Sigmoid colon (tissue), 7 donors: ENCODE measurements around the gene FXR1. TPM values are rescaled to one million over a fixed set of nuclear protein-coding genes. Genes with fewer than 3 reads are reported as not detected.

Experiments
- DNase-seq: peaks from one replicate; pipeline ENCODE4 v3.0.0-alpha.2; 2019
- H3K27ac ChIP-seq, 4 donors: fragments of 200-600 bp; sonication (generic); one replicate each; pipeline ENCODE4 v1.5.1; 2016 to 2019; ENCODE audit warnings: mild to moderate bottlenecking in 1 of 4
- H3K27me3 ChIP-seq, 3 donors: fragments of 200-600 bp; sonication (generic); one replicate each; pipeline ENCODE4 v1.5.1; 2019; ENCODE audit warnings: mild to moderate bottlenecking in 1 of 3
- H3K36me3 ChIP-seq, 4 donors: fragments of 200-600 bp; sonication (generic); one replicate each; pipeline ENCODE4 v1.5.1; 2016 to 2019
- H3K4me1 ChIP-seq, 4 donors: fragments of 200-600 bp; sonication (generic); one replicate each; pipeline ENCODE4 v1.5.1; 2017 to 2019
- H3K4me3 ChIP-seq, 4 donors: fragments of 200-600 bp; sonication (generic); one replicate each; pipeline ENCODE4 v1.5.1; 2017 to 2019; ENCODE audit warnings: mild to moderate bottlenecking in 2 of 4, moderate library complexity in 1 of 4
- H3K9me3 ChIP-seq, 4 donors: fragments of 200-600 bp in 3 of 4; sonication (generic) in 3 of 4; one replicate each; pipeline versions ENCODE4 v1.5.1 to v1.6.1; 2013 to 2019
- EP300 ChIP-seq, 4 donors: sonication (generic); formaldehyde crosslinking; IDR thresholded peaks; one replicate each; pipeline ENCODE4 v1.6.1; 2017; ENCODE audit warnings: antibody characterized with exemption in 4 of 4
- POLR2A ChIP-seq, 2 donors: fragments of 450-650 bp; IDR thresholded peaks; one replicate each; pipeline ENCODE4 v1.6.1; 2016; ENCODE audit warnings: antibody characterized with exemption in 2 of 2, mild to moderate bottlenecking in 2 of 2, moderate library complexity in 2 of 2
- POLR2AphosphoS5 ChIP-seq, 4 donors: sonication (generic); formaldehyde crosslinking; IDR thresholded peaks; one replicate each; pipeline ENCODE4 v1.6.1; 2017; ENCODE audit warnings: antibody characterized with exemption in 4 of 4
- WGBS, 2 donors: extraction: QIAGEN DNeasy Blood & Tissue Kit; methylation state at CpG; one replicate each; pipeline ENCODE4 v1.1.7; 2013; 5-methylcytosine and 5-hydroxymethylcytosine counted together
- intact Hi-C: fragments of 100-400 bp; cut with DNase I; formaldehyde crosslinking; loops from one replicate; pipeline ENCODE4 v1.15.1; 2023
- polyA plus RNA-seq, 3 donors: library from polyadenylated mRNA; stranded (reverse); fragments of 200-250 nt; gene quantifications; one replicate each; pipeline ENCODE4 v1.2.3, GENCODE V29; 2013
- total RNA-seq, 4 donors: library from RNA; depleted of rRNA; stranded (reverse); fragments of >200 nt; gene quantifications; one replicate each; pipeline ENCODE4 v1.1.0, GENCODE V29; 2016
- TF ChIP-seq, protein P1 (sequence below), 4 experiments: fragments of 450-650 bp in 3 of 4; fragments of 200-600 bp in 1 of 4; IDR thresholded peaks; one replicate each; pipeline ENCODE4 v1.5.1; 2016 to 2019; ENCODE audit warnings: antibody characterized with exemption in 4 of 4, mild to moderate bottlenecking in 3 of 4, moderate library complexity in 2 of 4
- donor health status: healthy with polysubstance abuse.
- donor health status: Bipolar disorder and iron deficiency.
- donor health status: healthy.

Gene FXR1
- total and polyA plus RNA-seq, 7 donors, result 30.1 to 217 (median 126) TPM

DNA sequence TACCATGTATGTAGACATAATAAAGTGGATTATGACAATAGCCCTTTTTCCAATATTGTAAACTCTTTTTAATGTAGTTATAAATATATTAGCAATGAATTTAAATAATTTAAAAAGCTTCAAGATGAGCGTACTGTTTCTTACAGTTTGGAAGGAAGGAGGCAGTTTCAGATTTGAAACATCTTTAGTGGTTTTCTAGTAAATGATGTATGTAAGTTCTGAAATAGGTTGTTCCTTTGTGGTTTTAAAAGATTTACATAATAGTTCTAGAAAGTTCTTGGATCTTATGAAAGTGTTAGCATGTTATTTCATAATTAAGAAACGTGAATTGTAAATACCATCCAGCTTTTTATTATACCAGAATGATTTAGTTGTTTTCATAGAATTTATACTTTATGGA, 61.1 kb downstream of the FXR1 start:
- H3K4me1 ChIP-seq, result no peaks in the 10 kb centered on the region
- DNase-seq, result no peak
- no peaks in the 10 kb centered on the region for H3K27me3 ChIP-seq
- no peak overlapping the region for H3K27ac ChIP-seq
- intact Hi-C loops, result no loop called here
- no peaks in the 10 kb centered on the region for H3K9me3 ChIP-seq
- H3K4me3 ChIP-seq, result no peak overlapping the region
- TF ChIP-seq, protein P1, sequence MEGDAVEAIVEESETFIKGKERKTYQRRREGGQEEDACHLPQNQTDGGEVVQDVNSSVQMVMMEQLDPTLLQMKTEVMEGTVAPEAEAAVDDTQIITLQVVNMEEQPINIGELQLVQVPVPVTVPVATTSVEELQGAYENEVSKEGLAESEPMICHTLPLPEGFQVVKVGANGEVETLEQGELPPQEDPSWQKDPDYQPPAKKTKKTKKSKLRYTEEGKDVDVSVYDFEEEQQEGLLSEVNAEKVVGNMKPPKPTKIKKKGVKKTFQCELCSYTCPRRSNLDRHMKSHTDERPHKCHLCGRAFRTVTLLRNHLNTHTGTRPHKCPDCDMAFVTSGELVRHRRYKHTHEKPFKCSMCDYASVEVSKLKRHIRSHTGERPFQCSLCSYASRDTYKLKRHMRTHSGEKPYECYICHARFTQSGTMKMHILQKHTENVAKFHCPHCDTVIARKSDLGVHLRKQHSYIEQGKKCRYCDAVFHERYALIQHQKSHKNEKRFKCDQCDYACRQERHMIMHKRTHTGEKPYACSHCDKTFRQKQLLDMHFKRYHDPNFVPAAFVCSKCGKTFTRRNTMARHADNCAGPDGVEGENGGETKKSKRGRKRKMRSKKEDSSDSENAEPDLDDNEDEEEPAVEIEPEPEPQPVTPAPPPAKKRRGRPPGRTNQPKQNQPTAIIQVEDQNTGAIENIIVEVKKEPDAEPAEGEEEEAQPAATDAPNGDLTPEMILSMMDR (IDR thresholded peaks at IDR 0.05), result no peak
- no peak for TF ChIP-seq POLR2A (IDR thresholded peaks at IDR 0.05)
- H3K36me3 ChIP-seq, result peaks cover 3 to 77% (median 20%) of the 10 kb centered on the region in 4 donors
- WGBS, 2 donors, result 67 to 77% methylated on average over 2 of the region's 2 CpGs

DNA sequence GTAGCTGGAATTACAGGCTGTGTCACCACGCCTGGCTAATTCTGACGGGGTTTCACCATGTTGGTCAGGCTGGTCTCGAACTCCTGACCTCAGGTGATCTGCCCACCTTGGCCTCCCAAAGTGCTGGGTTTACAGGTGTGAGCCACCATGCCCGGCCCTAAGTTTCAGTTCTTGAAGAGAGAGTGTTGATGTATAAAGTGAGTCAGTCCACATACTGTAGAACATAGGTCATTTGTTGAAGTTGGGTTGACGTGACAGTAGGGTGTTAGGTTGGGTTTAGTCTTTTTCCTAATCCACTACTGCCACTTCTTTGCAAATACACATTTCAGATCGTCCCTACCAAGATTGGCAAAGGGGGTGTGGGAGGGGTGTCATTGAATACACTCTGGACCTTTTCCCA, 61.8 kb downstream of the FXR1 start:
- DNase-seq, result no peak
- no peaks in the 10 kb centered on the region for H3K27me3 ChIP-seq

DNA sequence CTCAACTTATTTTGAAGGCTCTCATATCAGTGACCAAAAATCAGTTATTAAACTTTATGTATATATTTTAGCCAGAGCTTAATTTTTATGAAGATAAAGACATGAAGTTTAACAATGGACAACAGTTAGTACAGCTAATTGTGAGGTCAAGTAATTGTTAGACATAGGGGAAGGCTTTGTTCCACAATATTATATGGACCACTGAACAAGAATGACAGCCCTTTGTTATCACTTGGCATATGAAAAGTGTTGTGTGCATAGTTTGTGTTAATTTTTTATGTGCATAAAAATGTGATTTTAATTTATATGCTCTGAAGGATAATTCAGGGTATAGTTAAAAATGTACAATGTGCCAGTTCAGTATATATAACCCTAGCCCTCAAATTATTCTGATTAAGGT, 65.0 kb downstream of the FXR1 start:
- Histone ChIP-seq H3K4me3 (no peak overlapping the region), H3K4me1 (peaks cover 0 to 16% (median 9%) of the 10 kb centered on the region in 4 donors), H3K36me3 (peaks cover 0 to 49% (median 5%) of the 10 kb centered on the region in 4 donors), H3K9me3 (no peaks in the 10 kb centered on the region), H3K27me3 (no peaks in the 10 kb centered on the region), H3K27ac (no peak overlapping the region)
- no peak for DNase-seq
- intact Hi-C loops, result no loop called here
- TF ChIP-seq, protein P1 (IDR thresholded peaks at IDR 0.05), result no peak
- TF ChIP-seq POLR2A (IDR thresholded peaks at IDR 0.05) (no peak), POLR2AphosphoS5 (IDR thresholded peaks at IDR 0.05) (no peak), EP300 (IDR thresholded peaks at IDR 0.05) (no peak)

More for the DNA sequence above, 61.8 kb downstream of the FXR1 start:
- Histone ChIP-seq H3K9me3 (no peaks in the 10 kb centered on the region), H3K36me3 (peaks cover 0 to 77% (median 17%) of the 10 kb centered on the region in 4 donors), H3K27ac (no peak overlapping the region), H3K4me1 (no peaks in the 10 kb centered on the region), H3K4me3 (no peak overlapping the region)
- intact Hi-C loops, result no loop called here
- WGBS, 2 donors, result 90 to 94% methylated on average over 6 of the region's 6 CpGs
- TF ChIP-seq POLR2A (IDR thresholded peaks at IDR 0.05), result no peak
- no peak for TF ChIP-seq EP300 (IDR thresholded peaks at IDR 0.05)
- TF ChIP-seq, protein P1 (IDR thresholded peaks at IDR 0.05), result no peak
- TF ChIP-seq POLR2AphosphoS5 (IDR thresholded peaks at IDR 0.05), result no peak

DNA sequence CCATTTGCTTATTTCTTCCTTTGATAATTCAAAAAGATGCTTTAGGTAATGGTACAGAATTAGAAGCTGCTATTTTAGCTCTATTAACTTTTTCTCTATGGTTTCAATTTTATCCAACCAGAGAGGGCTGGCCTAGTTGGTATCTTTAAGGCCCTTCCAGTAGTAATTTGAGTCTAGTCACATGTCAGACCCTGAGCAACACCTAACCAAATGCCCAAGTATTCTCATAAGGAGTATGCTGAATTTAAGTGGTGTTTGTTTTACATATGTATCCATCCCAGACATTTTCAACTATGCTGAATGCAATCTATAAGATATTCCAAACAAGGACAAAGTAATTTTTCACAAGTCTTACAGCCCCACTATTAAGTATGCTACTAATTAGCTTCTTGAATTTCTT, 67.5 kb downstream of the FXR1 start:
- H3K27me3 ChIP-seq, result no peaks in the 10 kb centered on the region
- no peak for TF ChIP-seq POLR2AphosphoS5 (IDR thresholded peaks at IDR 0.05)
- no peak for TF ChIP-seq EP300 (IDR thresholded peaks at IDR 0.05)
- TF ChIP-seq, protein P1 (IDR thresholded peaks at IDR 0.05), result no peak
- TF ChIP-seq POLR2A (IDR thresholded peaks at IDR 0.05), result no peak
- intact Hi-C loops, result no loop called here
- H3K27ac ChIP-seq, result peak overlapping the region in 1 of 4 donors; percentile 38
- no peak overlapping the region for H3K4me3 ChIP-seq
- H3K4me1 ChIP-seq, result peaks cover 0 to 16% (median 9%) of the 10 kb centered on the region in 4 donors
- DNase-seq, result no peak
- H3K9me3 ChIP-seq, result no peaks in the 10 kb centered on the region
- H3K36me3 ChIP-seq, result peaks cover 0 to 62% (median 5%) of the 10 kb centered on the region in 4 donors

DNA sequence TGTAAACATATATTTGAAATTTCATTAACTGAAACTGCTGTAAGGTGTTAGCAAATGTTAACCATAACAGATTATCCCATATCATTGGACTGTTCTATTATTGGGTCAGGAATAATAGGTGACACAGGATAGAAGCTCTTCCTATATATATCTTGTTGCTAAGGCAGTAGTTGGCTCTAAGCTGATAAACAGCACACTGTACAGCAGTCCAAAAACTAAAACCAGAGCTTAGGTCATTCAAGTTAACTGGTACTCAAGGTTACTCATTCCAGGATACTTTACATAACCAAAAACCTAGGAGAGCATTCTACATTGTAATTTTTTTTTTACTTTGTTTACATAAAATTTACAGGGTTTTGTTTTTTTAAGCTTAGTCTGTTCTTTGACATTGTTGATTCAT, 68.1 kb downstream of the FXR1 start:
- intact Hi-C loops, result no loop called here
- no peak for TF ChIP-seq POLR2AphosphoS5 (IDR thresholded peaks at IDR 0.05)
- no peak for TF ChIP-seq POLR2A (IDR thresholded peaks at IDR 0.05)
- TF ChIP-seq, protein P1 (IDR thresholded peaks at IDR 0.05), result no peak
- no peak for TF ChIP-seq EP300 (IDR thresholded peaks at IDR 0.05)
- H3K27ac ChIP-seq, result peak overlapping the region in 2 of 4 donors; percentile 38 to 48

More for the DNA sequence above, 68.1 kb downstream of the FXR1 start:
- no peak for DNase-seq
- Histone ChIP-seq H3K9me3 (no peaks in the 10 kb centered on the region), H3K4me1 (peaks cover 0 to 16% (median 9%) of the 10 kb centered on the region in 4 donors), H3K4me3 (no peak overlapping the region), H3K36me3 (peaks cover 0 to 62% (median 5%) of the 10 kb centered on the region in 4 donors), H3K27me3 (no peaks in the 10 kb centered on the region)
